Smooth muscle cell (in vitro differentiated cells): ENCODE results near the gene RPRD2. TPM values are rescaled to one million over a fixed set of nuclear protein-coding genes. Genes with fewer than 3 reads are reported as not detected.

Source experiments
- DNase-seq: peaks from one replicate; lab custom pipeline; 2025; ENCODE audit not compliant: unreplicated experiment; lab: John Stamatoyannopoulos, UW
- H2AFZ ChIP-seq: fragments of 200-600 bp; sonication (generic); 2 replicates; pipeline ENCODE4 v1.6.0; 2016; ENCODE audit warnings: antibody characterized with exemption, low read depth, mild to moderate bottlenecking
- H3F3A ChIP-seq: fragments of 200-600 bp; sonication (generic); 2 replicates; pipeline ENCODE4 v1.6.0; 2017; ENCODE audit warnings: antibody characterized with exemption, low read depth
- H3K27ac ChIP-seq: fragments of 200-600 bp; sonication (generic); 2 replicates; pipeline ENCODE4 v1.5.1; 2016; ENCODE audit warnings: low read depth, mild to moderate bottlenecking
- H3K27me3 ChIP-seq: fragments of 200-600 bp; sonication (generic); 2 replicates; pipeline ENCODE4 v1.6.1; 2016; ENCODE audit warnings: low read depth, mild to moderate bottlenecking
- H3K36me3 ChIP-seq: fragments of 200-600 bp; sonication (generic); 2 replicates; pipeline ENCODE4 v1.5.1; 2016; ENCODE audit warnings: low read depth
- H3K4me1 ChIP-seq: fragments of 200-600 bp; sonication (generic); 2 replicates; pipeline ENCODE4 v1.5.1; 2016; ENCODE audit warnings: low read depth
- H3K4me2 ChIP-seq: fragments of 200-600 bp; sonication (generic); 2 replicates; pipeline ENCODE4 v1.6.0; 2016; ENCODE audit warnings: mild to moderate bottlenecking
- H3K4me3 ChIP-seq: fragments of 200-600 bp; sonication (generic); 2 replicates; pipeline ENCODE4 v1.5.1; 2016; ENCODE audit warnings: mild to moderate bottlenecking
- H3K79me2 ChIP-seq: fragments of 200-600 bp; sonication (generic); 2 replicates; pipeline ENCODE4 v1.6.0; 2016; ENCODE audit warnings: low read depth, mild to moderate bottlenecking
- H3K9ac ChIP-seq: fragments of 200-600 bp; sonication (generic); 2 replicates; pipeline ENCODE4 v1.6.0; 2016; ENCODE audit warnings: low read depth
- H3K9me3 ChIP-seq: fragments of 200-600 bp; sonication (generic); replicated peaks from 2 replicates; pipeline ENCODE4 v1.5.1; 2016; ENCODE audit warnings: low read depth
- H4K20me1 ChIP-seq: fragments of 200-600 bp; sonication (generic); 2 replicates; pipeline ENCODE4 v1.6.0; 2016; ENCODE audit warnings: low read depth
- WGBS: methylation state at CpG from one replicate; pipeline ENCODE4 v1.1.7; 2016; ENCODE audit warnings: low lambda C conversion rate; 5-methylcytosine and 5-hydroxymethylcytosine counted together
- polyA plus RNA-seq: library from polyadenylated mRNA; unstranded; fragments of >200 nt; fragmentation: Nextera tagmentation; extraction: Ambion mirVana; gene quantifications from 2 replicates; pipeline ENCODE4 v1.2.1, GENCODE V29; 2016
- total RNA-seq: library from RNA; depleted of rRNA; stranded (reverse); fragments of >200 nt; gene quantifications from 2 replicates; pipeline ENCODE4 v1.2.3, GENCODE V29; 2014
- TF ChIP-seq, protein P1 (sequence below): fragments of 200-600 bp; sonication (generic); IDR thresholded peaks from 2 replicates; pipeline ENCODE4 v1.5.1; 2017; ENCODE audit warnings: borderline replicate concordance, mild to moderate bottlenecking, antibody characterized with exemption; ENCODE audit not compliant: insufficient read depth, poor library complexity, severe bottlenecking

Gene RPRD2
- total and polyA plus RNA-seq, 2 experiments from 2014 or later, result 14.2 to 17.1 TPM

GRCh38 chr1:150486966-150487762 is 123.2 kb downstream of the RPRD2 start, which contains the start of gene TARS2:
Gene TARS2, plus strand, starts transcription at chr1:150487419. Its CDS starts 32 bp downstream, at chr1:150487451.
- Histone ChIP-seq H3K27ac (no peak within 1 kb of the TSS), H3K4me2 (peak within 1 kb of the TSS; percentile 100), H4K20me1 (no peaks in the 10 kb centered on the region), H3K4me3 (peak within 1 kb of the TSS; percentile 83), H3K9me3 (no peaks in the 10 kb centered on the region), H3K4me1 (peaks cover 11% of the 10 kb centered on the region), H2AFZ (peak within 1 kb of the TSS; percentile 82), H3K27me3 (no peaks in the 10 kb centered on the region), H3K79me2 (peaks cover 9% of the 10 kb centered on the region), H3F3A (peaks cover 4% of the 10 kb centered on the region), H3K36me3 (no peaks in the 10 kb centered on the region), H3K9ac (peak within 1 kb of the TSS; percentile 75)
- DNase-seq, result peak; percentile 58
- 1% methylated on average over 30 of the region's 30 CpGs for WGBS
- TF ChIP-seq, protein P1, sequence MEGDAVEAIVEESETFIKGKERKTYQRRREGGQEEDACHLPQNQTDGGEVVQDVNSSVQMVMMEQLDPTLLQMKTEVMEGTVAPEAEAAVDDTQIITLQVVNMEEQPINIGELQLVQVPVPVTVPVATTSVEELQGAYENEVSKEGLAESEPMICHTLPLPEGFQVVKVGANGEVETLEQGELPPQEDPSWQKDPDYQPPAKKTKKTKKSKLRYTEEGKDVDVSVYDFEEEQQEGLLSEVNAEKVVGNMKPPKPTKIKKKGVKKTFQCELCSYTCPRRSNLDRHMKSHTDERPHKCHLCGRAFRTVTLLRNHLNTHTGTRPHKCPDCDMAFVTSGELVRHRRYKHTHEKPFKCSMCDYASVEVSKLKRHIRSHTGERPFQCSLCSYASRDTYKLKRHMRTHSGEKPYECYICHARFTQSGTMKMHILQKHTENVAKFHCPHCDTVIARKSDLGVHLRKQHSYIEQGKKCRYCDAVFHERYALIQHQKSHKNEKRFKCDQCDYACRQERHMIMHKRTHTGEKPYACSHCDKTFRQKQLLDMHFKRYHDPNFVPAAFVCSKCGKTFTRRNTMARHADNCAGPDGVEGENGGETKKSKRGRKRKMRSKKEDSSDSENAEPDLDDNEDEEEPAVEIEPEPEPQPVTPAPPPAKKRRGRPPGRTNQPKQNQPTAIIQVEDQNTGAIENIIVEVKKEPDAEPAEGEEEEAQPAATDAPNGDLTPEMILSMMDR, result no peak

- Histone ChIP-seq H3K9me3 (no peaks in the 10 kb centered on the region), H3K9ac (peak overlapping the region; percentile 75), H3K4me3 (peak overlapping the region; percentile 83), H3K79me2 (peaks cover 9% of the 10 kb centered on the region), H3K27ac (no peak overlapping the region), H3K36me3 (no peaks in the 10 kb centered on the region), H2AFZ (peak overlapping the region; percentile 82), H3K4me1 (peaks cover 11% of the 10 kb centered on the region), H3K27me3 (no peaks in the 10 kb centered on the region), H3F3A (peaks cover 4% of the 10 kb centered on the region), H4K20me1 (no peaks in the 10 kb centered on the region), H3K4me2 (peak overlapping the region; percentile 100)
- TF ChIP-seq, protein P1, result no peak
- DNase-seq, result no peak
- 15% methylated on average over 7 of the region's 7 CpGs for WGBS
Measured at GRCh38 chr1:150487763-150488115, 123.8 kb downstream of the RPRD2 start.

- H3K9me3 ChIP-seq, result no peaks in the 10 kb centered on the region
- TF ChIP-seq, protein P1, result no peak
- no peak overlapping the region for H3K9ac ChIP-seq
- no peaks in the 10 kb centered on the region for H3F3A ChIP-seq
- no peaks in the 10 kb centered on the region for H3K36me3 ChIP-seq
- no peak overlapping the region for H3K4me2 ChIP-seq
- peaks cover under 1% of the 10 kb centered on the region for H3K79me2 ChIP-seq
- no peak overlapping the region for H2AFZ ChIP-seq
- 99% methylated on average over 8 of the region's 8 CpGs for WGBS
- H3K27me3 ChIP-seq, result no peaks in the 10 kb centered on the region
- no peak overlapping the region for H3K4me3 ChIP-seq
- H4K20me1 ChIP-seq, result no peaks in the 10 kb centered on the region
- H3K4me1 ChIP-seq, result peaks cover 5% of the 10 kb centered on the region
- DNase-seq, result no peak
- H3K27ac ChIP-seq, result no peak overlapping the region
Measured at GRCh38 chr1:150493175-150493574, 129.2 kb downstream of the RPRD2 start.
